Astrocyte of the spinal cord (primary cell): ENCODE results near the gene PTPRN2.
"Not testable (repeated sequence)": the region's sequence is repeated elsewhere in the genome, so short reads cannot be mapped to it uniquely, and the experiment has no call there.

Experiments used
- DNase-seq: peaks from one replicate; pipeline ENCODE4 v3.0.0; 2011; ENCODE audit warnings: low read depth, low spot score
- H3K4me3 ChIP-seq: 2 replicates; pipeline ENCODE4 v1.5.1; 2011; ENCODE audit warnings: low read depth, mild to moderate bottlenecking, low read length, moderate library complexity
- CTCF ChIP-seq: IDR thresholded peaks from 2 replicates; pipeline ENCODE4 v1.5.1; 2012; ENCODE audit warnings: low read depth, mild to moderate bottlenecking, low read length, inconsistent platforms
- in situ Hi-C: cut with HindIII; loops from 2 replicates; pipeline ENCODE4 v1.10.0; 2017; ENCODE audit warnings: low sequenced_read_pairs

Gene PTPRN2

DNA sequence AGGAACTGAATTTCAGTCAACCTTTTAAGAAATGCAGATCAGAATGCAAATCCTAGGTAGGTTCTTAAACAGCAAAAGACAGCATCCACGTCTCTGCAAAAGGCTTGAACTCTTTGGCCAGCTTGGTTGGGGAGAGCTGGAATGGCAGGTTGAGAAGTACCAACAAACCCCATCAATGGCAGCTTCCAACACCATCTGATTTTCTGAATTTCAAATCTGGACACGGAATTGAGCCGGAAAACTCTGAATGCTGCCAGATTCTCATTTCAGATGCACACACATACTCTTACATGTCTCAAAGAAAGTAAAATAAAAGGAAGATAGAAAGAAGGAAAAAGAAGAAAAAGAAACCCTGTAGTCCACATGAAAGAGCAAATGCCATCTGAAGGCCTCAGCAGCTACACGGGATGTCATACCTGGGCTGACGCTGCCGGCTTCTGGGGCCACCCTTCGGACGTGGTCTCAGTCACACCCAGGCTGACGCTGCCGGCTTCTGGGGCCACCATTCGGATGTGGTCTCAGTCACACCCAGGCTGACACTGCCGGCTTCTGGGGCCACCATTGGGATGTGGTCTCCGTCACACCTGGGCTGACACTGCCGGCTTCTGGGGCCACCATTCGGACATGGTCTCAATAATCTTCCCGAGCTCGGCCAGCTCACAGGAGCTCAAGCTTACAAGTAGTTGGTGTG lies 165.3 kb downstream of the PTPRN2 start:
- in situ Hi-C loops, result no loop called here
- TF ChIP-seq CTCF, result no peak
- no peak overlapping the region for H3K4me3 ChIP-seq
- DNase-seq, result no peak

- H3K4me3 ChIP-seq, result no peak overlapping the region
- DNase-seq, result no peak
These were observed 166.3 kb downstream of the PTPRN2 start for GRCh38 chr7:158421361-158421760.

GRCh38 chr7:158420591-158421340 lies 166.9 kb downstream of the PTPRN2 start:
- DNase-seq, result no peak
- no peak for TF ChIP-seq CTCF
- H3K4me3 ChIP-seq, result no peak overlapping the region
- in situ Hi-C loops, result no loop called here

More at GRCh38 chr7:158421361-158421760, 166.3 kb downstream of the PTPRN2 start:
- no peak for TF ChIP-seq CTCF
- in situ Hi-C loops, result no loop called here

DNA sequence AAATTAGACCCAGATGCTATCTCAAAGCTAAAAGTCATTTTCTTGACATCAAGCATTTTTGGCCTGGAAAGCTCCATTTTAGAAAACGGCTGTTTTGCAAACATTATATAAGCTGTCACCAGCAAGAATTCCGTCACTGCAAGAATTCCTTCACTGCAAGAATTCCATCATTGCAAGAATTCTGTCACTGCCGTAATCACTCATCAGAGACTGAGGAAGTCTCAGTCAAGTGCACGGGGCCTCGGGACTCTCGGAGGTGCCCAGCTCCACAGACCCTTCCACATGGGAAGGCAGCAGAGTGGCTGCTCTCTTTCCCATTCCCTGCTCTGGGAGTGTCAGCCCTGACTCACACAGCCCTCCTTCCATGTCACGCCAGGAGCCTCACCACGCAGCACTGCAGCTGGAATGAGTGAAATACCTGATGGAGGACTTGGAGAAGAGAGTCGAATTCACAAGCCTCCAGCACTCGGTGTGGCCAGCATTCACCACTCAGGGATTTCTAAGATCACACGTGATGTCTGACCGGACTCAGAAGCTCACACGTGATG lies 168.3 kb downstream of the PTPRN2 start:
- TF ChIP-seq CTCF, result no peak
- in situ Hi-C loops, result no loop called here
- no peak for DNase-seq
- H3K4me3 ChIP-seq, result no peak overlapping the region

- DNase-seq, H3K4me3 ChIP-seq, in situ Hi-C loops: not testable (repeated sequence)
These were observed 169.2 kb downstream of the PTPRN2 start for GRCh38 chr7:158418395-158418794.

DNA sequence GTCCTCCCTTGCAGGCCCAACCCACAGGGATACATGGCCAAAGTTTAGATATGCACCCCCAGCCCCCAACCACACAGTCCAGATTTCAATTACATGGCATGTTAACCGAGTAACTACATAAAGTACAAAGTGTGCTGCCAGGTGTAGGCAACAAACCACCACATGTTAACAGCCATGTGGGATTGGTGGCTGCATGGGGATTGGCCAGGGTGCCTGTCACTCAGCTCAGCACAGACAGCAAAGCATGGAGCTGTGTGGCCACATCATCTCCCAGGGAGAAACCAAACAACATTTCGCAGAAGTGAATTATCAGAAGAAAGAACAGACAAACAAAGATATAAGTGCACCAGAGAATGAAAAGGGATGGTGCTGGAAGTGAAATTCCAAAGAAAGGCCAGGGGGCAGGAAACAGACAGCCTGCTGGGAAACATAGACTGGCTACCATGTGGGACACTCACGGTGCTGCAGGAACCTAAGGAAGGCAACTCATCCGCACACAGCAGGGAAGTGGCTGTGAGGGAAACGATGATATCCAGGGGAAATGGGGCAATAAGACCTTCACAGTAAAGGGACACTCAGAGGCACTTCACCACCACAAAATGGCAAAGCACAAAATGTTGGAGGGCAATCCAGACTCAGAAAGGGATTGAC lies 171.2 kb downstream of the PTPRN2 start:
- no peak for DNase-seq
- H3K4me3 ChIP-seq, result no peak overlapping the region
- TF ChIP-seq CTCF, result no peak
- in situ Hi-C loops, result no loop called here
